ENCODE measurements around the gene GLB1L3. TPM values are rescaled to one million over a fixed set of nuclear protein-coding genes. Genes with fewer than 3 reads are reported as not detected.

GLB1L3 gene
- total and polyA plus RNA-seq, 2 of the 4 experiments (the other 2 are of a cell fraction) = not detected

DNA sequence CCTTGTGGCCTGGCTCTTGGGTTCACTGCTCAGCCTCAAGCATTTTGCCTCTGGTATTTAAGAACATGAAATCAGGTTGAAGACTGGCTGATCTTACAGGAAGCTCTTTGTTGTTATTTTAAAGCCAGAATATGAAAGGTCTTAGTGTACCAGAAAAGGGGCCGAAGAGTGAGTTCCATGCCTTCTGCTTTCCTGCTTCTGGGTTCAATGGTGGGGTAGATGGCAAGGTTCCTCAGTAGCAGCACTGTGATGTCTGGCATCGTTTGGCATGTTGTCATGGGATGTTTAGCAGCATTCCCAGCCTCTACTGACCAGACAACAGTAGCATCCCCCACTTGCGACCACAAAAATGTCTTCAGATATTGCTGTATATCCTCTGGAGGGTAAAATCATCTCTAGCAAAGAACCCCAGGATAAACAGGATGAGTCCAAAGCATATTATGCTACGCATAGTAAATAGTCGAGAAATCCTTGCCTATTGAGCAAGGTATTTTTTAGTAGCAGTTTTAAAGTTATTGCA, 49.3 kb upstream of the GLB1L3 start:
- no peak overlapping the region for H3K4me3 ChIP-seq (ENCODE audit: insufficient read depth, low read depth, low read length)
- no peak for ATAC-seq (ENCODE audit: low read depth)
- peaks cover 18% of the 10 kb centered on the region for H3K9me1 ChIP-seq (ENCODE audit: insufficient read depth, low read length)
- no peak overlapping the region for H2BK15ac ChIP-seq (ENCODE audit: low read depth, low read length)
- 80% methylated on average over 1 of the region's 5 CpGs; no CpG with 5 or more reads in 1 of the 2 experiments for WGBS, 2 experiments (ENCODE audit: extremely low coverage in 2 of 2, insufficient read length in 1 of 2)
- H3K27me3 ChIP-seq (ENCODE audit: control insufficient read depth, insufficient read depth, low read length) = no peaks in the 10 kb centered on the region
- H3K18ac ChIP-seq (ENCODE audit: low read depth, low read length) = no peak overlapping the region
- H2AFZ ChIP-seq (replicated peaks; ENCODE audit: low read length, poor library complexity) = no peak overlapping the region
- H2AK5ac ChIP-seq (ENCODE audit: low read depth, low read length) = no peak overlapping the region
- no peak overlapping the region for H4K5ac ChIP-seq (ENCODE audit: low read depth, low read length)
- H2BK5ac ChIP-seq (ENCODE audit: low read depth, low read length, poor library complexity, severe bottlenecking) = no peak overlapping the region
- no TSS peak for BruUV-seq (replicated peaks)
- CTCF ChIA-PET = no interaction called here
- H3K4me2 ChIP-seq (ENCODE audit: low read depth, low read length) = peak overlapping the region; percentile 10; the same call in 1 of the 2 replicates
- no peak overlapping the region for H3K23ac ChIP-seq (ENCODE audit: low read depth, low read length)
- H4K8ac ChIP-seq (ENCODE audit: low read depth in 2 of 2, low read length in 2 of 2) = no peak overlapping the region
- intact Hi-C loops (cut with micrococcal nuclease) = loop anchor here (10.0 kb wide), 2 partner anchors 182 to 302 kb away; no protein-coding TSS in a partner anchor
- no peak overlapping the region for H4K91ac ChIP-seq (ENCODE audit: insufficient read depth, low read depth, low read length)
- no peak overlapping the region for H2BK20ac ChIP-seq (ENCODE audit: low read depth, low read length)
- no peak overlapping the region for H2AK9ac ChIP-seq (replicated peaks; ENCODE audit: low read depth, low read length, poor library complexity)
- peak; percentile 3 for DNase-seq
- TF ChIP-seq CEBPB (IDR thresholded peaks at IDR 0.05; ENCODE audit: low read depth, low read length) = no peak
- no peak for TF ChIP-seq RCOR1 (IDR thresholded peaks at IDR 0.05; ENCODE audit: insufficient replicate concordance, low read length)
- no peak for TF ChIP-seq SMC3 (IDR thresholded peaks at IDR 0.05; ENCODE audit: low read depth, low read length)
- TF ChIP-seq, protein P1, sequence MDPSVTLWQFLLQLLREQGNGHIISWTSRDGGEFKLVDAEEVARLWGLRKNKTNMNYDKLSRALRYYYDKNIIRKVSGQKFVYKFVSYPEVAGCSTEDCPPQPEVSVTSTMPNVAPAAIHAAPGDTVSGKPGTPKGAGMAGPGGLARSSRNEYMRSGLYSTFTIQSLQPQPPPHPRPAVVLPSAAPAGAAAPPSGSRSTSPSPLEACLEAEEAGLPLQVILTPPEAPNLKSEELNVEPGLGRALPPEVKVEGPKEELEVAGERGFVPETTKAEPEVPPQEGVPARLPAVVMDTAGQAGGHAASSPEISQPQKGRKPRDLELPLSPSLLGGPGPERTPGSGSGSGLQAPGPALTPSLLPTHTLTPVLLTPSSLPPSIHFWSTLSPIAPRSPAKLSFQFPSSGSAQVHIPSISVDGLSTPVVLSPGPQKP (IDR thresholded peaks at IDR 0.05; ENCODE audit: borderline replicate concordance, low read depth, low read length) = no peak
- TF ChIP-seq MXI1 (IDR thresholded peaks at IDR 0.05; ENCODE audit: borderline replicate concordance, low read depth, low read length) = no peak
- POLR2A ChIA-PET (ENCODE audit: unreplicated experiment) = no interaction called here
- H3K56ac ChIP-seq (ENCODE audit: extremely low read depth, insufficient read depth, low read length) = no peak overlapping the region
- H3K36me3 ChIP-seq (ENCODE audit: control insufficient read depth, insufficient read depth, low read length) = peaks cover 2% of the 10 kb centered on the region; the same call in 1 of the 2 replicates
- no peak overlapping the region for H3K14ac ChIP-seq (replicated peaks; ENCODE audit: low read depth, low read length)
- no peak overlapping the region for H3K9ac ChIP-seq (ENCODE audit: low read depth, low read length)
- H2BK120ac ChIP-seq (ENCODE audit: low read depth, low read length) = no peak overlapping the region
- H3K79me1 ChIP-seq (ENCODE audit: low read depth in 1 of 2, low read length in 2 of 2) = peaks cover 20 to 64% of the 10 kb centered on the region in 2 experiments
- dilution Hi-C loops (cut with HindIII; ENCODE audit: low sequenced_read_pairs, unreplicated experiment) = no loop called here
- peaks cover 31% of the 10 kb centered on the region for H4K20me1 ChIP-seq (ENCODE audit: insufficient read depth, low read length)
- no peaks in the 10 kb centered on the region for H3K9me3 ChIP-seq (ENCODE audit: control insufficient read depth, insufficient read depth, low read length)
- peaks cover 3% of the 10 kb centered on the region; the same call in 1 of the 2 replicates for H3K4me1 ChIP-seq (ENCODE audit: control insufficient read depth, insufficient read depth, low read length)
- in situ Hi-C loops (cut with MboI; ENCODE audit: low sequenced_read_pairs) = no loop called here
- no peak overlapping the region for H3K27ac ChIP-seq (ENCODE audit: insufficient read depth, low read length)
- H3K4ac ChIP-seq (ENCODE audit: low read depth, low read length) = no peak overlapping the region

Data from IMR-90 (cell line).